Measurements from ENCODE around the gene ZBTB7C. TPM values are rescaled to one million over a fixed set of nuclear protein-coding genes. Genes with fewer than 3 reads are reported as not detected.

The ZBTB7C gene
- total and polyA plus RNA-seq, 9 of the 15 experiments (the other 6 are each of a cell fraction or from before 2014, with no cell fraction given), result not detected

DNA sequence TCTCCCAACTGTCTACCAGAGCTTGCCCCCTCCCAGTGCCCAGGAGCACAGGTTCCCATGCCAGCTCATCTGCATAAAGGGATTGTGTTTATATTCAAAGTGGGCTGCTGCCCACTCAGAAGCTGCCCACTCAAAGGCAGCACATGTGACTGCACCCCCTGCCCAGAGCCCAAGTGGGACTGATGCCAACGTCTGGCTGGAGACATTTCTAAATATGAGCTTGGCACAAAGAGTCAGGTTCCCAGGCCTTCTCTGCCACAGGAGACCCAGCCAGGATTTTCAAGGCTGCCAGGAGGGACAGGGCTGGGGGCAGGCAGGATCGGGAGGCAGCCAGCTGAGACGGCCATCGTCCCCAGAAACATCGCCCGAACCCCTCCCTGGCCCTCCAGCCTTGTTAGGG, 67.1 kb downstream of the ZBTB7C start:
- Histone ChIP-seq H3K9me1 (ENCODE audit: control insufficient read depth, insufficient read depth, low read length) (no peaks in the 10 kb centered on the region), H3K4me1 (replicated peaks in 1 of 2; ENCODE audit: control insufficient read depth in 2 of 2, insufficient read depth in 2 of 2, low read length in 2 of 2) (no peaks in the 10 kb centered on the region), H3K27me3 (ENCODE audit: control insufficient read depth in 2 of 2, insufficient read depth in 2 of 2, low read length in 2 of 2) (no peaks in the 10 kb centered on the region; a peak in 1 of 5 replicates), H3K36me3 (ENCODE audit: control insufficient read depth, insufficient read depth, low read length) (no peaks in the 10 kb centered on the region), H2AFZ (ENCODE audit: low read depth, low read length) (no peak overlapping the region), H3K27ac (ENCODE audit: extremely low read depth, low read depth, low read length) (no peak overlapping the region), H3K9ac (ENCODE audit: insufficient read depth in 1 of 2, low read depth in 2 of 2, low read length in 2 of 2) (no peak overlapping the region), H4K20me1 (replicated peaks; ENCODE audit: control insufficient read depth, insufficient read depth, low read length) (0 out of 2 replicates have a peak, but pooled peaks cover 2% of the 10 kb centered on the region), H3K4me3 (no peak overlapping the region), H3K4me2 (ENCODE audit: insufficient read depth, low read length) (no peak overlapping the region), H3K79me2 (ENCODE audit: control insufficient read depth, insufficient read depth, low read length) (no peaks in the 10 kb centered on the region), H3K9me3 (replicated peaks; ENCODE audit: control insufficient read depth, insufficient read depth, low read depth, low read length) (no peaks in the 10 kb centered on the region)
- WGBS (ENCODE audit: insufficient coverage, low coverage, missing lambda C conversion rate), result 0% methylated on average over 6 of the region's 6 CpGs
- TF ChIP-seq SMAD4 (CRISPR knock-in tag; conservative IDR thresholded peaks at IDR 0.05) (no peak), ZNF431 (CRISPR knock-in tag; IDR thresholded peaks at IDR 0.05) (no peak), RAD21 (CRISPR knock-in tag; conservative IDR thresholded peaks at IDR 0.05 in 1 of 2, IDR thresholded peaks at IDR 0.05 in 1 of 2) (no peak), TRIM24 (IDR thresholded peaks at IDR 0.05) (no peak), ZNF197 (CRISPR knock-in tag; IDR thresholded peaks at IDR 0.05; ENCODE audit: low read depth) (no peak), SP2 (IDR thresholded peaks at IDR 0.05; ENCODE audit: extremely low read depth, low read depth, low read length, poor library complexity, severe bottlenecking) (no peak), CBX3 (IDR thresholded peaks at IDR 0.05; ENCODE audit: borderline replicate concordance in 1 of 2, low read length in 2 of 2) (no peak), ZNF507 (tag; conservative IDR thresholded peaks at IDR 0.05) (no peak), MYNN (IDR thresholded peaks at IDR 0.05) (no peak), MYNN (CRISPR knock-in tag; IDR thresholded peaks at IDR 0.05) (no peak)
- TF ChIP-seq, protein P1, sequence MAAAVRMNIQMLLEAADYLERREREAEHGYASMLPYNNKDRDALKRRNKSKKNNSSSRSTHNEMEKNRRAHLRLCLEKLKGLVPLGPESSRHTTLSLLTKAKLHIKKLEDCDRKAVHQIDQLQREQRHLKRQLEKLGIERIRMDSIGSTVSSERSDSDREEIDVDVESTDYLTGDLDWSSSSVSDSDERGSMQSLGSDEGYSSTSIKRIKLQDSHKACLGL (CRISPR knock-in tag; IDR thresholded peaks at IDR 0.05; ENCODE audit: borderline replicate concordance, poor library complexity, severe bottlenecking), result no peak
- FAIRE-seq (no peak), ATAC-seq (no peak), DNase-seq (ENCODE audit: extremely low read depth in 1 of 4, low spot score in 3 of 4) (no peak)
- ChIA-PET POLR2A (no interaction called here), CTCF (ENCODE audit: low intra/inter-chr PET ratio) (no interaction called here)
- intact Hi-C loops (cut with micrococcal nuclease), result no loop called here
- no TSS peak for BruUV-seq (replicated peaks)
- in situ Hi-C loops (cut with MboI), result no loop called here

Measured in K562 (cell line).